HL-60 (cell line): Measurements from ENCODE around the gene LRMDA.
A peak's percentile ranks its signal among the peaks of the same experiment; 100 is the strongest.

ENCODE experiments used
- DNase-seq, 2 experiments: peaks; one replicate each; pipeline ENCODE4 v3.0.0-alpha.2; 2010 to 2020; ENCODE audit warnings: low read depth in 1 of 2, low spot score in 1 of 2
- H3K27ac ChIP-seq: fragments of 250-450 bp; sonication (Bioruptor Pico); replicated peaks from 2 replicates; pipeline ENCODE4 v1.5.1; 2020; ENCODE audit warnings: mild to moderate bottlenecking, moderate library complexity
- H3K27me3 ChIP-seq: fragments of 250-450 bp; sonication (Bioruptor Pico); 2 replicates; pipeline ENCODE4 v1.5.1; 2021; ENCODE audit warnings: mild to moderate bottlenecking, moderate library complexity; ENCODE audit not compliant: insufficient read depth, poor library complexity, severe bottlenecking
- H3K4me3 ChIP-seq: replicated peaks from 2 replicates; pipeline ENCODE4 v1.5.1; 2011; ENCODE audit warnings: mild to moderate bottlenecking, control low read depth, low read length; ENCODE audit not compliant: insufficient read depth
- CTCF ChIP-seq: IDR thresholded peaks from one replicate; pipeline ENCODE4 v1.5.1; 2011; ENCODE audit warnings: low read length, control low read depth, inconsistent platforms; ENCODE audit not compliant: insufficient read depth
- GABPA ChIP-seq: IDR thresholded peaks from 2 replicates; pipeline ENCODE4 v1.6.1; 2012; ENCODE audit warnings: low read depth
- POLR2AphosphoS5 ChIP-seq: IDR thresholded peaks from 2 replicates; pipeline ENCODE4 v1.6.1; 2012; ENCODE audit warnings: low read depth
- REST ChIP-seq: IDR thresholded peaks from 2 replicates; pipeline ENCODE4 v1.6.1; 2012; ENCODE audit warnings: low read depth; ENCODE audit not compliant: insufficient replicate concordance
- SPI1 ChIP-seq: IDR thresholded peaks from 2 replicates; pipeline ENCODE4 v1.6.1; 2012; ENCODE audit warnings: low read depth, mild to moderate bottlenecking, borderline replicate concordance

LRMDA gene

GRCh38 chr10:76036111-76036940 is 604.9 kb downstream of the LRMDA start:
- Histone ChIP-seq H3K27ac (no peak overlapping the region), H3K4me3 (no peak overlapping the region), H3K27me3 (no peaks in the 10 kb centered on the region)
- DNase-seq = peak; percentile 17 to 70
- TF ChIP-seq SPI1 = peak; percentile 79; the same call in 1 of the 2 replicates
- TF ChIP-seq CTCF = peak; percentile 74
- TF ChIP-seq GABPA = no peak

- no peak for DNase-seq
- Histone ChIP-seq H3K27ac (no peak overlapping the region), H3K27me3 (no peaks in the 10 kb centered on the region), H3K4me3 (no peak overlapping the region)
- no peak for TF ChIP-seq SPI1
- no peak for TF ChIP-seq GABPA
- TF ChIP-seq REST = no peak
- no peak for TF ChIP-seq POLR2AphosphoS5
- no peak for TF ChIP-seq CTCF
These were observed 605.5 kb downstream of the LRMDA start for GRCh38 chr10:76036962-76037361.

GRCh38 chr10:76037531-76038155 is 606.2 kb downstream of the LRMDA start:
- TF ChIP-seq REST = no peak
- TF ChIP-seq POLR2AphosphoS5 = no peak
- no peak for TF ChIP-seq SPI1
- no peak for TF ChIP-seq CTCF
- TF ChIP-seq GABPA = no peak
- H3K27me3 ChIP-seq = no peaks in the 10 kb centered on the region
- no peak overlapping the region for H3K4me3 ChIP-seq
- no peak overlapping the region for H3K27ac ChIP-seq
- DNase-seq = no peak
